AG04449 (cell line): ENCODE results near the gene ZSCAN10.

ENCODE experiments used
- CTCF ChIA-PET: fragments of 350-600 bp; formaldehyde crosslinking; extraction: SDS; loops from one replicate; lab custom pipeline; 2021; ENCODE audit warnings: antibody characterized with exemption; lab: Yijun Ruan, JAX
- POLR2A ChIA-PET: fragments of 400-600, 350-600 bp; formaldehyde crosslinking; extraction: SDS; loops from one replicate; lab custom pipeline; 2020; ENCODE audit warnings: antibody characterized with exemption, inconsistent platforms; lab: Yijun Ruan, JAX
- DNase-seq: peaks from one replicate; pipeline ENCODE4 v3.0.0-alpha.2; 2010; ENCODE audit warnings: low read depth, low spot score
- H3K4me3 ChIP-seq: 2 replicates; pipeline ENCODE4 v1.5.1; 2011; ENCODE audit warnings: low read depth, mild to moderate bottlenecking, control low read depth, low read length
- TF ChIP-seq, protein P1 (sequence below): IDR thresholded peaks from one replicate; pipeline ENCODE4 v1.5.1; 2011; ENCODE audit warnings: mild to moderate bottlenecking, moderate library complexity, low read length, control low read depth, inconsistent platforms; ENCODE audit not compliant: insufficient read depth; ENCODE audit errors: missing control alignments

ZSCAN10 gene

GRCh38 chr16:3063625-3064386 is 35.3 kb downstream of the ZSCAN10 start:
- DNase-seq, result no peak
- POLR2A ChIA-PET, result no interaction called here
- CTCF ChIA-PET, result interaction anchor here (0.6 to 4.6 kb wide), 8 partner anchors 16 to 286 kb away, joined by 3 to 26 read pairs (median 4); partner anchors contain the start of gene ZSCAN10
- H3K4me3 ChIP-seq, result no peak overlapping the region
- TF ChIP-seq, protein P1, sequence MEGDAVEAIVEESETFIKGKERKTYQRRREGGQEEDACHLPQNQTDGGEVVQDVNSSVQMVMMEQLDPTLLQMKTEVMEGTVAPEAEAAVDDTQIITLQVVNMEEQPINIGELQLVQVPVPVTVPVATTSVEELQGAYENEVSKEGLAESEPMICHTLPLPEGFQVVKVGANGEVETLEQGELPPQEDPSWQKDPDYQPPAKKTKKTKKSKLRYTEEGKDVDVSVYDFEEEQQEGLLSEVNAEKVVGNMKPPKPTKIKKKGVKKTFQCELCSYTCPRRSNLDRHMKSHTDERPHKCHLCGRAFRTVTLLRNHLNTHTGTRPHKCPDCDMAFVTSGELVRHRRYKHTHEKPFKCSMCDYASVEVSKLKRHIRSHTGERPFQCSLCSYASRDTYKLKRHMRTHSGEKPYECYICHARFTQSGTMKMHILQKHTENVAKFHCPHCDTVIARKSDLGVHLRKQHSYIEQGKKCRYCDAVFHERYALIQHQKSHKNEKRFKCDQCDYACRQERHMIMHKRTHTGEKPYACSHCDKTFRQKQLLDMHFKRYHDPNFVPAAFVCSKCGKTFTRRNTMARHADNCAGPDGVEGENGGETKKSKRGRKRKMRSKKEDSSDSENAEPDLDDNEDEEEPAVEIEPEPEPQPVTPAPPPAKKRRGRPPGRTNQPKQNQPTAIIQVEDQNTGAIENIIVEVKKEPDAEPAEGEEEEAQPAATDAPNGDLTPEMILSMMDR, result no peak

DNA sequence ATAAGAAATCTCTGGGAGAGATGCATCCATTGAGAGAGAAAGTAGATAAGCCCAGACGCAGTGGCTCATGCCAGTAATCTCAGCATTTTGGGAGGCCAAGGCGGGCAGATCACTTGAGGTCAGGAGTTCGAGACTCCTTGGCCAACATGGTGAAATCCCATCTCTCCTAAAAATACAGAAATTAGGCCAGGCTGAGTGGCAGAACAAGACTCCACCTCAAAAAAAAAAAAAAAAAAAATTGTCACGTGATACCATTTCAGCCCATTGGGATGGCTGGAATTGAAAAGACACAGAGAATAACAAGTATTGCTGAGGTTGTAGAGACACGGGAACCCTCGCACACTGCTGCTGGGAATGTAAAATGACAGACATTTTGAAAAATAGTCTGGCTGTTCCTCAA is 36.5 kb downstream of the ZSCAN10 start:
- DNase-seq, result no peak
- CTCF ChIA-PET, result interaction anchor here (1.4 to 4.6 kb wide), 4 partner anchors 18 to 66 kb away, joined by 3 to 26 read pairs (median 6); no protein-coding TSS in a partner anchor
- no peak overlapping the region for H3K4me3 ChIP-seq
- TF ChIP-seq, protein P1, result no peak
- POLR2A ChIA-PET, result no interaction called here

DNA sequence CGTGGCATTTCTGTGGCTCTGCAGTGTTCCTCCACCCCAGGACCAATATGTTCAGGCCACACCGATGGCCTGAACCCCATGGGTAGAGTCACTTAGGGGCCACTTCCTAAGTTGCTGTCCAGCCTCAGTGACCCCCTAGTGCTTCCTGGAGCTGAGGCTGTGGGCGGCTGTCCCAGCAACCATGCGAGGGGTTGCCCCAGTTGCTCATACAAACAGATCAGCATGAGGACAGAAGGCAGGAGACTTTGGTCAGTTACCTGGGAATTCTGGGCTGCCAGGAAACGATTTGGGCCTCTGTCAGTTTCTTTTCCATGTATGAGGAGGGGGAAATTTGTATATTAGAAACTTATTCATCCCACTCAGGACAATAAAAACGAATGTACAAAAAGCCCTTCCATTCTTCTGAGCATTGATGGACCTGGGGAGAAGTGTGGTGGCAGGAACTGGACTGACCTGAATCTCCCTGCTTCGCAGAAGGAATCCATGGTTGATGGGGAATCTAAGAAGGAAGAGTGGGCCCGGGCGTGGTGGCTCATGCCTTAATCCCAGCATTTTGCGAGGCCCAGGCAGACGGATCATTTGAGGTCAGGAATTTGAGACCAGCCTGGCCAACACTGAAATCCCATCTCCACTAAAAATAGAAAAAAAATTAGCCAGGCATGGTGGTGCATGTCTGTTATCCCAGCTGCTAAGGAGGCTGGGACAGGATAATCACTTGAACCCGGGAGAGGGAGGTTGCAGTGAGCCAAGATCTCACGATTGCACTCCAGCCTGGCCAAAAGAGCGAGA is 38.6 kb downstream of the ZSCAN10 start:
- H3K4me3 ChIP-seq, result no peak overlapping the region
- CTCF ChIA-PET, result interaction anchor here (0.9 to 5.0 kb wide), 27 partner anchors 9 to 207 kb away, joined by 3 to 88 read pairs (median 7); partner anchors contain the start of genes HCFC1R1, THOC6, ZNF205 and ZNF213
- TF ChIP-seq, protein P1, result no peak
- no peak for DNase-seq
- POLR2A ChIA-PET, result no interaction called here

DNA sequence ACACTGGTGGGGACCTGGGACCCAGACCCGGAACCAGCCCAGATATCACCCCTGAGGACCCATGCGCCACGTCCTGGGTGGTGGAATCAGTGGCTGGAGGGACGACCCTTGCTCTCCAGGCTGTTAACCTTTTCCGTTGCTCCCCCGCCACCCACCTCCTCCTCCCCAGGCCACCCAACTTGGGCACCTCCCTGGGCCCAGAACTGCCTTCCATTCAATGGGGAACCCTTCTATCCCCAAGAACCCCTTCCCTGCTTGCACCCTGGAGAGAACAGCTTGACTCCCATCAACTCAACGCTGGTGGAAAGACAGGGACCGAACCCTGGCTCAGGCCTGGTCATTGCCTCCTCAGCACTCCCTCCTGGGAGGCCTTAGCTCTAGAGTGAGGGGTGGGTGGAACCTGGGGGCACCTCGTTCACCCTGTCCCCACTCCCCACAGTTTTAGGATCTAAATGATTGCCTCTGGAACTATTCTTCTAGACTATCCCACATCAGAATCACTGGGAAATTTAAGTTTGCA is 39.3 kb downstream of the ZSCAN10 start:
- TF ChIP-seq, protein P1, result no peak
- H3K4me3 ChIP-seq, result peak overlapping the region; percentile 52
- POLR2A ChIA-PET, result interaction anchor here (1.7 kb wide), 1 partner anchor 75 kb away, joined by 5 read pairs; the partner anchor contains the start of gene ZNF213
- CTCF ChIA-PET, result interaction anchor here (0.7 to 5.0 kb wide), 34 partner anchors 8 to 207 kb away, joined by 3 to 88 read pairs (median 6); partner anchors contain the start of genes HCFC1R1, THOC6, ZNF205 and ZNF213
- no peak for DNase-seq

GRCh38 chr16:3059041-3059722 is 39.9 kb downstream of the ZSCAN10 start:
- peak; percentile 16 for DNase-seq
- TF ChIP-seq, protein P1, result peak; percentile 91
- ChIA-PET CTCF (interaction anchor here (0.5 to 5.0 kb wide), 46 partner anchors 8 to 208 kb away, joined by 3 to 88 read pairs (median 5); partner anchors contain the start of genes HCFC1R1, THOC6, ZNF205 and ZNF213), POLR2A (interaction anchor here (1.3 to 1.7 kb wide), 2 partner anchors 69 to 76 kb away, joined by 4 to 5 read pairs; partner anchors contain the start of gene ZNF213)
- peak overlapping the region; percentile 81 for H3K4me3 ChIP-seq
